ENCODE data around the gene RASGRP1. TPM values are rescaled to one million over a fixed set of nuclear protein-coding genes. Genes with fewer than 3 reads are reported as not detected.

The RASGRP1 gene
- total RNA-seq, 1 experiment from 2014 or later, result 0.85 TPM

GRCh38 chr15:38534691-38535090, 29.9 kb downstream of the RASGRP1 start:
- Histone ChIP-seq H2BK20ac (ENCODE audit: low read depth, low read length, poor library complexity, severe bottlenecking) (no peak overlapping the region), H3K4me1 (ENCODE audit: insufficient read depth, low read length) (no peaks in the 10 kb centered on the region), H3K9me3 (ENCODE audit: control insufficient read depth, low read depth, low read length) (no peaks in the 10 kb centered on the region), H3K23ac (ENCODE audit: insufficient read length, low read depth, low read length) (no peak overlapping the region), H2BK120ac (ENCODE audit: low read depth, low read length, poor library complexity, severe bottlenecking) (no peak overlapping the region), H3K18ac (ENCODE audit: insufficient read length, low read depth, low read length) (no peak overlapping the region), H3K14ac (ENCODE audit: insufficient read depth, low read length) (no peak overlapping the region), H4K5ac (ENCODE audit: insufficient read length, low read depth, low read length) (no peak overlapping the region), H3K27ac (ENCODE audit: insufficient read length, low read depth, low read length) (no peak overlapping the region), H3K23me2 (ENCODE audit: insufficient read length, low read depth, low read length, poor library complexity, severe bottlenecking) (no peaks in the 10 kb centered on the region), H4K8ac (replicated peaks; ENCODE audit: insufficient read length, low read depth, low read length) (no peak overlapping the region), H3K79me2 (ENCODE audit: insufficient read depth, low read length) (no peaks in the 10 kb centered on the region), H3K79me1 (ENCODE audit: insufficient read depth, low read depth, low read length, poor library complexity, severe bottlenecking) (no peaks in the 10 kb centered on the region), H2BK12ac (ENCODE audit: insufficient read length, low read depth, low read length) (no peak overlapping the region), H3K4ac (ENCODE audit: low read depth, low read length) (no peak overlapping the region), H3K9ac (ENCODE audit: extremely low read depth, insufficient read length, low read length) (no peak overlapping the region), H3K56ac (ENCODE audit: insufficient read length, low read depth, low read length) (no peak overlapping the region), H2AFZ (ENCODE audit: low read length) (no peak overlapping the region), H2BK5ac (ENCODE audit: insufficient read length, low read length) (no peak overlapping the region), H2BK15ac (ENCODE audit: low read depth, low read length) (no peak overlapping the region), H3K27me3 (ENCODE audit: insufficient read depth, low read length) (no peaks in the 10 kb centered on the region), H4K20me1 (ENCODE audit: control insufficient read depth, insufficient read depth, insufficient read length) (no peaks in the 10 kb centered on the region), H3T11ph (ENCODE audit: low read length) (no peak overlapping the region), H2AK5ac (ENCODE audit: insufficient read length, low read length) (no peak overlapping the region), H3K4me2 (ENCODE audit: insufficient read depth, insufficient read length, low read length) (no peak overlapping the region), H4K91ac (ENCODE audit: insufficient read length, low read depth, low read length) (no peak overlapping the region)
- Mint-ChIP-seq H3K4me3 (no peak overlapping the region), H3K36me3 (ENCODE audit: insufficient read depth in 1 of 3, low read depth in 3 of 3) (no peaks in the 10 kb centered on the region), H3K27ac (no peak overlapping the region), H3K4me1 (peaks cover 0 to 7% of the 10 kb centered on the region in 2 experiments; a peak in 2 of 4 replicates), H3K9me3 (no peaks in the 10 kb centered on the region), H3K27me3 (ENCODE audit: low read depth) (no peaks in the 10 kb centered on the region)
- no CpG with 5 or more reads among the region's 3 CpGs for WGBS (ENCODE audit: extremely low coverage, insufficient read length, low lambda C conversion rate)
- TF ChIP-seq, protein P1, sequence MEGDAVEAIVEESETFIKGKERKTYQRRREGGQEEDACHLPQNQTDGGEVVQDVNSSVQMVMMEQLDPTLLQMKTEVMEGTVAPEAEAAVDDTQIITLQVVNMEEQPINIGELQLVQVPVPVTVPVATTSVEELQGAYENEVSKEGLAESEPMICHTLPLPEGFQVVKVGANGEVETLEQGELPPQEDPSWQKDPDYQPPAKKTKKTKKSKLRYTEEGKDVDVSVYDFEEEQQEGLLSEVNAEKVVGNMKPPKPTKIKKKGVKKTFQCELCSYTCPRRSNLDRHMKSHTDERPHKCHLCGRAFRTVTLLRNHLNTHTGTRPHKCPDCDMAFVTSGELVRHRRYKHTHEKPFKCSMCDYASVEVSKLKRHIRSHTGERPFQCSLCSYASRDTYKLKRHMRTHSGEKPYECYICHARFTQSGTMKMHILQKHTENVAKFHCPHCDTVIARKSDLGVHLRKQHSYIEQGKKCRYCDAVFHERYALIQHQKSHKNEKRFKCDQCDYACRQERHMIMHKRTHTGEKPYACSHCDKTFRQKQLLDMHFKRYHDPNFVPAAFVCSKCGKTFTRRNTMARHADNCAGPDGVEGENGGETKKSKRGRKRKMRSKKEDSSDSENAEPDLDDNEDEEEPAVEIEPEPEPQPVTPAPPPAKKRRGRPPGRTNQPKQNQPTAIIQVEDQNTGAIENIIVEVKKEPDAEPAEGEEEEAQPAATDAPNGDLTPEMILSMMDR (conservative IDR thresholded peaks at IDR 0.05), result no peak
- DNase-seq, result no peak
